Stimulated activated CD8-positive, alpha-beta memory T cell treated with anti-CD3 and anti-CD28 coated beads, Interleukin-12 subunit alpha, Interleukin-12 subunit beta, amount 100 ng/mL, for 24 hours (primary cell): ENCODE results near the gene STPG4.
"Not testable (repeated sequence)": the region's sequence is repeated elsewhere in the genome, so short reads cannot be mapped to it uniquely, and the experiment has no call there.

ENCODE experiments used
- DNase-seq: peaks from one replicate; pipeline ENCODE4 v3.0.0-alpha.2; 2020; ENCODE audit errors: extremely low read depth

STPG4 gene

GRCh38 chr2:47172922-47173695 is 18.0 kb upstream of the STPG4 start:
- no peak for DNase-seq

DNA sequence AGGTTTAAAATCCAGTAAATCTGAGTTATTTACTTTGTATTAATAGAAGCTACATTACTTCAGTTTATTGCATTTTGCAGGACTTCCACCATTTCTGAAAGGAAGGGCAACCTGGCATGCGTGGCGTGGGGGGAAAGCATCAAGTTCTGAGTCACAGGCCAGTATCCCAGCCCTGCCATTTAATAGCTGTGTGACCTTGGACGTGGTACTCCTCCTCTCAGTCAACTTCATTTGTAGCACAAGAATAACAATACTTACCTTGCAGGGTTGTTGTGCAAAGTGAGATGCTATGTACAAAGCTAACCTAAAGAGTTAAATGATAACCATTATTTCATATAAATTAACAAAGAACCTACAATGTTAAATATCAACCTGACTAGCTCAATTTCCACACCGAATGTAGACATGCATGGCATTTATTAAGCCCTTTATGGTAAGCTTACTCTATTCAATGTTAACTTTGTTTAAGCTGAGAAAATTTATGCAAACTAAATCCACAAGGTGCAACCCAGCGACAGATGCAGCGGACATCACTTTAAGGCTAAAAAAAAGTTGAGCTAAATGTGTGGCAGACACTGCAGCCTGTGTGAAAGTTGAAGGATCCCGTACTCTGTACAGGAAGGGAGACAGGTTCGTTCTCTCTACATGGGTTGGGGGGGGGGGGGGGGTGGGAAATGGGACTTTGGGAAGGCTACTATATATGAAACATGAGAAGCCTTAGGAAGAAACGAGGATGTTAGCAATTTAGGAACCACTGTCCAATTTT is 17.2 kb upstream of the STPG4 start:
- DNase-seq: no peak

DNA sequence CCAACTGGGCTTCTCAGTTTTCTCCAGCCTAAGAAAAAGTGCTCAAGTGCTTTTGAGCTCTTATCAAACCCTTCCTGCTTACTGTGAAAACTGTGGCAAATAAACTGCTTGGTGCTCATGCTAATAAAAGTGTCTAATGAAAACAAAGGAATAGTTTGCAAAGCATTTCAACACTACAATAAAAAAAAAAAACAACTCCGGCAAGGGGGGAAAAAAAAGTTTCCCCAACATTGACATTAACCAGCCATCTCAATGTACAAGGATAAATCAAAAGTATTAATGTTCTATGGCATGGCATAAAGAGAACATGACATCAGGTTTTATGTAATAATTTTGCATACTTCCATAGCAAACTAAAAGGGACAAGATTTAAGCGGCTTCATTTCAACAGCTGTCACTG is 14.7 kb upstream of the STPG4 start:
- no peak for DNase-seq

- not testable (repeated sequence) for DNase-seq
Measured at GRCh38 chr2:47168895-47169294, 13.8 kb upstream of the STPG4 start.

GRCh38 chr2:47167149-47167548 is 12.0 kb upstream of the STPG4 start:
- no peak for DNase-seq

DNA sequence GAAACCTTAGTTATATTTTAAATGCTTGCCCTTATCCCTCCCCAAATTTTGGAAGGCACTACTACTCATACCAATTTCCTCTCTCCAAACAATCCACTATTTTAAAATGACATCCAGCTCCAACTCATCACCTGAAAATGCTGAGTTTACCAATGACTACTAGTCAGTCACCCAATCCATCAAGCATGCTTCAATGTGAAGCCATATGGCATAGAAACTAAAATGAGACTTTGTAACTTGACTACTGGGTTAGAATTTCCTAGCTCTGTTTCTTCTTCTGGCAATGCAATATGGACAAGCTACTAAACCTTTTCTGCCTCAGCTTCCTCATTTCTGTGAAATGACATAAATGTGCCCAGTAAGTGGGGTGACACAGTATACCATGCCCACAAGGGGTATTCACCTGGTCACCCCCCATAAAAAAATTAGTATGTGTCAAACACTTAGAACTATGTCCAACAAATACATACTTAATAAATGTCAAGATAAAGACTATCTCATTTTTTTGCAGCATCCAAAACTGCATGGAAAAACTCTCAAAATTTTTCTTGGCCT is 10.0 kb upstream of the STPG4 start:
- DNase-seq: no peak

- DNase-seq: no peak
Measured at GRCh38 chr2:47162780-47163179, 7.7 kb upstream of the STPG4 start.

- DNase-seq: no peak
Measured at GRCh38 chr2:47161475-47161874, 6.4 kb upstream of the STPG4 start.

- no peak for DNase-seq
Measured at GRCh38 chr2:47160660-47161059, 5.6 kb upstream of the STPG4 start.

- no peak for DNase-seq
Measured at GRCh38 chr2:47160211-47160610, 5.1 kb upstream of the STPG4 start.

GRCh38 chr2:47159627-47160026 is 4.5 kb upstream of the STPG4 start:
- no peak for DNase-seq

DNA sequence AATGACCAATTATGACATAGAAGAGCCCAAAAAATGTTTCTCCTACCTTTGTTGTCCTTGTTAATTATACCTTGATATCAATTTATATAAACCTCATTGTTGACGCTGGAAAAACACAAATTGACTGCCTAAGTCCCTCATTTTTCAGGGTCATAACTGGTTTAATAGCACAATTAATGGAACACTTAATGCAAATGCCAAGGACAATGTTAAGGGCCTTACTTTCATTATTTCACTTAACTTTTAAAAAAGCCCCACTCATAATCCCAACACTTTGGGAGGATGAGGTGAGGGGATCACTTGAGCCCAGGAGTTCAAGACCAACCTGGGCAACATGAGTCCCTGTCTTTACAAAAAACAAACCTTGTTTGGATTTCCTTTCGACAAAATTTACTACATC is 3.5 kb upstream of the STPG4 start:
- no peak for DNase-seq

GRCh38 chr2:47152803-47153202 is 2.3 kb downstream of the STPG4 start:
- no peak for DNase-seq

DNA sequence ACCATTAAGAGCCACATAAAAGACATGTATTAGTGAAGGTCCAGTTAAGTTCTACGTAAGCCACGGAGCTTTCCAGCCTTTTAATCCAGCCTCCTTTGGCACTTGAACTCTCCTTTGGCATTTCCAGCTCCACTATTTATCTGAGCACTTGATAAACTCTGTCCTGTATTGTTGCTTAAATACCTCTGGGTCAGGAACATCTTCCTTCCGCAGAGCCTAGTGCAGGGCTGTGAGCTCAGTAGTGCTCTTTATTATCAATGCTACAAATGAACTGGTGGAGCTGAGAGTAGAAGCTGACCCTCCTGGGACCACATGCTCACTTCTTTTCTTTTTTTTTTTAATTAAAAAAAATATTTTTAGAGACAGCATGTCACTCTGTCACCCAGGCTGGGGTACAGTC is 4.9 kb downstream of the STPG4 start:
- no peak for DNase-seq

GRCh38 chr2:47147021-47147420 is 8.1 kb downstream of the STPG4 start:
- no peak for DNase-seq

GRCh38 chr2:47145466-47145865 is 9.6 kb downstream of the STPG4 start:
- DNase-seq: no peak

DNA sequence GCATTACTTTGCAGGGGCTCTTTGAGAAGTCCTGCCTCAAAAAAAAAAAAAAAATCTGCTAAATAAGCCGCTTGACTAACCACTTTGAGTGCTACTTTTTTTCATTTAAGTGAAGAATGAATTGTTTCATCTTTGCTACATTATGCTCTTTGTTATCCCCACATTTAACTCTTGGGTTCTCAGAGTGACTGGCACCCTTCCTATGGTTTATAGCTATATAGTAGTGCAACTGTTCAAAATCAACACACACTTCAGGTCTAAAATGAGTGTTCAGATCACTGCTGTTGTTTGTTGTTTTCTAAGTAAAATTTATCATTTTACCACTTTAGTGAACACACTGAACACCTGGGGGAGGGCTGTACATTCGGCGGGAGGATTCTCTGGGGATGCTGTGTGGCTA is 13.6 kb downstream of the STPG4 start:
- no peak for DNase-seq

DNA sequence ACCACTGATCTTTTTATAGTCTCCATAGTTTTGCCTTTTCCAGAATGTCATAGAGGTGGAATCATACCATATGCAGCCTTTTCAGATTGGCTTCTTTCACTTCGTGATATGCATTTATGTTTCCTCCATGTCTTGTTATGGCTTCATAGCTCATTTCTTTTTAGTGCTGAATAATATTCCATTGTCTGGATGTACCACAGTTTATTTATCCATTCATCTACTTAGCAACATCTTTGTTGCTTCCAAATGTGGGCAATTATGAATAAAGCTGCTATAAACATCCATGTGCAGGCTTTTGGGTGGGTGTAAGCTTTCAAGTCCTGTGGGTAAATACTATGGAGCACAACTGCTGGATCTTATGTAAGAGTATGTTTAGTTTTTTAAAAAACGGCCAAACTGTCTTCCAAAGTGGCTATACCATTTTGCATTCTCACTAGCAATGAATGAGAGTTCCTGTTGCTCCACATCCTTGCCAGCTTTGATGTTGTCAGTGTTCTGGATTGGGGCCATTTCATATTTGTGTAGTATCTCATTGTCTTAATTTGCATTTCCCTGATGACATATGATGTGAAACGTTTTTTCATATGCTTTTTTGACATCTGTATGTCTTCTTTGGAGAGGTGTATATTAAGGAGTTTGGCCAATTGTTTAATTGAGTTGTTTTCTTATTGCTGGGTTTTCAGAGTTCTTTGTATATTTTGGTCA is 20.6 kb downstream of the STPG4 start:
- DNase-seq: no peak

GRCh38 chr2:47133046-47133445 is 22.1 kb downstream of the STPG4 start:
- no peak for DNase-seq

DNA sequence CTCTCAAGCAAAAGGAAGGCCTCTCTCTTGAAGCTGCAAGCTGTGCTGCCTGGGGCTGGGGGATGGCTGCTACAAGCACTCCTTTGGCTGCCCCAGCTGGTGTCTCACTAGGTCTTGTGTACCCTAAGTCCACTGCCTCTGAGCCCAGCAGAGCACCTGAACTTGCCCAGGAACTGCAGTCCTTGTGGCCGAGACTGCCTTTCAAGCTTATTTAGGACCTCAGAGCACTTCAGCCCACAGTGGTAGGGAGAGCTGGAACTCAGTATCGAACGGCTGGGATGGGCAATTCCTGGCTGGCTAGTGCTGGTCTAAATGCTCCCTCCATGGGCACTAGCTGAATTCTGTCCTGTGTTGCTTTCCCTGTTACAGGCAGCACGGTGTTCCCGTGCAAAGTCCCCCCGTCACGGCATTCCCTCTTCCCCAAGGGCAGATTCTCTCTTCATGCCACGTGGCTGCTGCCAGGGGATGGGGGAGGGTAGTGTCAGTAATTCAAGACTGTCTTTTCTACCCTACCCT is 25.9 kb downstream of the STPG4 start:
- DNase-seq: no peak

DNA sequence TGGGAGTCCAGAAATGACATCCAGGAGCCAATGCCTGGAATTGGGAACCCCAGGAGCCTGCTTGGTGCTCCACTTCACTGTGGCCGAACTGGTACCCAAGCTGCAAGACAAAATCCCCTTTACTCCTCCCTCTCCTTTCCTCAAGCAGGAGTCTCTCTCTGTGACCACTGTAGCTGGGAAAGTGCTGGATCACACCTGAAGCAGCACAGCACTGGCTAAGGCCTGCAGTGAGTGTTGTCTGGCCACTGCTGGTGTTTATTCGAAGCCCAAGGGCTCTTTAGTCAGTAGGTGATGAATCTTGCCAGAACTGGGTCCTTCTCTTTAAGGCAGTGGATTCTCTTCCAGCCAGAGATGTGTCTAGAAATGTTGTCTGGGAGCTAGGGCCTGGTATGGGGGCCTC is 26.4 kb downstream of the STPG4 start:
- no peak for DNase-seq

GRCh38 chr2:47127862-47128543 is 27.1 kb downstream of the STPG4 start:
- DNase-seq: no peak
